Stimulated activated CD4-positive, alpha-beta T cell treated with anti-CD3 and anti-CD28 coated beads, TNF-alpha, amount 100 ng/mL, for 48 hours (primary cell): ENCODE data around the gene KCTD6.

Source experiments
- DNase-seq, 3 donors: peaks; one replicate each; pipeline ENCODE4 v3.0.0-alpha.2; 2020; ENCODE audit warnings: low read depth in 3 of 3

KCTD6 gene

DNA sequence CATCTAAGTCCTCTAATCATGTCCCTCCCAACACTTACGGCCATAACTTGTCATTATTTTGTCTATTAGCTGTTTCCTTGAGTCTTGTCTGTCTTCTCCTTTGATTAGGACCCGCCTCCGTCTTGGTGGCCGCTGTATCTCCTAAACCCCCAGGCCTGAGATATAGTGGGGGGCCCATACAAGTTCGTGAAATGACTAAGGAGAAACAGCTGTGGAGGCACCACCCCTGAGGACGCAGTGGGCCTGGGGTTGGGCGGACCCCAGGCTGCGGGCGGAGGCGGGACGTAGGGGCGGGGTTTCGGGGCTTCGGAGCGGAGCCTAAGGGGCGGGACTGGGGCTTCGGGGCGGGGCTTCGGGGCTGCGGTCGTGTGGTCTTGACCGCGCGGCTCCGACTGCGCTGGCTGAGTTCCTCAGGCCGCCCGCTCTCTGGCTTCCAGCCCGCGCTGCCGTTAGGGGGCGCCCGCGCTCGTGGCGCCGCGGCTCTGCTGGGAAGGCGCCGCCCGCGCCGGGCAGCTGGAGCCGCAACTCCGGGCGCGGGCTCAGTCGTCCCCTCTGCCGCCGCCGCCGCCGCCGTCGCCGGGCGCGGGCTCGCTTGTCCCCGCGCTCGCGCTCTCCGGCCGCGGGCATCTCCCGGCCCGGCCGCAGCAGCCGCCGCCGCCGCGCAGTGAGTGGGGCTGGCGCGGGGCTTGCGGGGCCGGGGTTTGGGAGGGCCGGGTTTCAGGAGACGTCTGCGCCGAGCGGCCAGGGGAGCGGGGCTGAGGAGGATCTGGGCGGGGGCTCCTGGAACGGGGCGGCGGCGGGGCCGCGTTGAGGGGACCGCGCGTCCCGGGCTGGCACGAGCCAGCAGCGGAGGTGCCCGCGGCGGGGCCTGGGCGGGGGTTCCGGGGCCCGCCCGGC is at the start of gene KCTD6:
TSS of gene KCTD6 (plus strand) at position 591 of the 897 bp plus-strand sequence. CDS start 6,660 bp downstream, outside the sequence.
- DNase-seq = peak; percentile 71 to 79 (median 78)

DNA sequence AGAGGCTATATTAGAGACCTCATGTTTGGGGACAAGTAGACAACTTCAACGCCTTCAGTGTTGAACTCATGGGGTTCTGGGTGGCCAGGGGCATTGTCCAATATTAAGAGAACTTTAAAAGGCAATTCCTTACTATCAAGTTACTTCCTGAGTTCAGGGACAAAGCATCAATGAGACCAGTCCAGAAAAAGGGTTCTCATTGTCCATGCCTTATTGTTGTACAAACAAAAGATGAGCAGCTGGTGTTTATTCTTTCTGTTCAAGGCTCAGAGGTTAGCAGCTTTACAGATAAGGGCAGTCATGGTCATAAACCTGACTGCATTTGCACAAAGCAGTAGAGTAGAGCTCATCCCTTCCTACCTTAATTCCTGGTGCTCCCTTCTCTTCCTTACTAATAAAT is 39.7 kb upstream of the KCTD6 start:
- no peak for DNase-seq

- DNase-seq = no peak
Measured at GRCh38 chr3:58459160-58459559, 32.7 kb upstream of the KCTD6 start.

DNA sequence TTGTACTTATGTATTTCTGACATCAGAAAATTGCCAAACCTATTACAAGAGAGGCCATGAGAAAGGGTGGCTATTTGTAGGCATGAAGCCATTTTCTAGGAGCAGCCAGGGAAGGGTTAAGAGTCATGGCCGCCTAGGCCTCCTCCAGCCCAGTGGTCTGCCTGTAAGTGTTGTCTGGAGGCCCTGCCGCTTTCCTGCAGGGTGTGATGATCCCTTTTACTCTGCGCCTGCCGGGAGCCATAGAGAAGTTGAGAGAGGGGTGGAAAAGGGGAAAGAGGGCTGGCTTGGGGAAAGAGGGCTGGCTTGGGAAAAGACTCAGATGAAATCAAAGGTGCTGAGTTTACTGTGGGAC is 29.1 kb upstream of the KCTD6 start:
- DNase-seq = no peak

GRCh38 chr3:58463181-58463941 is 28.5 kb upstream of the KCTD6 start:
- DNase-seq = peak; percentile 59 to 77 (median 71)

DNA sequence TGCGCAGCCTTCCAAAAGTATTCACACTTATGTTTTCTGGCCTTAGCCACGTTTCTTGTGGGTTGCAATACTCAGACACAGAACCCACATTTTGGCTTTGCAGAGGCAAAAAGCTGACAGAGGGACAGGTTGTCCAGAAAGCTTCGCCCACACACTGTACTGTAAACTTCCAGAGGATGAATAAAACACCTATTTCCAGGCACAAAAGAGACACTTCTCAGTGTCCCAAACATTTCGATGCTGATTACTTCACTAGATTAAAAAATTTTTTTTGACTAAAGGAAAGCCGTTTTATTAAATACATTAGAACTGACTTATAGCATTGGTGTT is 28.0 kb upstream of the KCTD6 start:
- no peak for DNase-seq

DNA sequence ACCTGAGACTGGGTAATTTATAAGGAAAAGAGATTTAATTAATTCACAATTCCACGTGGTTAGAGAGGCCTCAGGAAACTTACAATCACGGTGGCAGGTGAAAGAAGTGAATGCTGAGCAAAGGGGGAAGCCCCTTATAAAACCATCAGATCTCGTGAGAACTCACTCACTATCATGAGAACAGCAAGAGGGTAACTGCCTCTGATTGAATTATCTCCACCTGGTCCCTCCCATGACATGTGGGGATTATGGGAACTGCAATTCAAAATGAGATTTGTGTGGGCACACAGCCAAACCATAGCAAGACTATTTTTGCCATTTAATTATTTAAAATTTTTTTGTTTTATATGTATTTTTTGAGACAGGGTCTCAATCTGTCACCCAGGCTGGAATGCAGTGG is 27.0 kb upstream of the KCTD6 start:
- DNase-seq = no peak

- no peak for DNase-seq
Measured at GRCh38 chr3:58466899-58467563, 24.9 kb upstream of the KCTD6 start.

GRCh38 chr3:58469096-58469495 is 22.8 kb upstream of the KCTD6 start:
- DNase-seq = no peak

GRCh38 chr3:58470363-58471024 is 21.4 kb upstream of the KCTD6 start:
- DNase-seq = no peak

- peak; percentile 16 to 54 (median 33) for DNase-seq
Measured at GRCh38 chr3:58471025-58471887, 20.6 kb upstream of the KCTD6 start.

- DNase-seq = no peak
Measured at GRCh38 chr3:58473275-58473674, 18.6 kb upstream of the KCTD6 start.

- DNase-seq = no peak
Measured at GRCh38 chr3:58474348-58474911, 17.5 kb upstream of the KCTD6 start.

GRCh38 chr3:58474967-58475578 is 16.8 kb upstream of the KCTD6 start:
- no peak for DNase-seq

- no peak for DNase-seq
Measured at GRCh38 chr3:58478781-58479180, 13.1 kb upstream of the KCTD6 start.

DNA sequence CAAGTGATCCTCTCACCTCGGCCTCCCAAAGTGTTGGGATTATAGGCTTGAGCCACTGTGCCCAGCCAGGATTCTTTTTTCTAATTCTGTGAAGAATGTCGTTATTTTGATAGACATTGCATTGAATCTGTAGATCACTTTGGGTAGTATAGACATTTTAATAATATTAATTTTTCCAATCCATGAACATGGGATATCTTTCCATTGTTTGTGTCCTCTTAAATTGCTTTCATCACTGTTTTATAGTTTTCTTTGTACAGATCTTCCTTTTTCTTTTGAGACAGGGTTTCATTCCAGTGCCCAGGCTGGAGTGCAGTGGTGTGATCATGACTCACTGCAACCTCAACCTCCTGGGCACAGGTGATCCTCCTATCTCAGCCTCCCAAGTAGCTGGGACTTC is 11.6 kb upstream of the KCTD6 start:
- no peak for DNase-seq

DNA sequence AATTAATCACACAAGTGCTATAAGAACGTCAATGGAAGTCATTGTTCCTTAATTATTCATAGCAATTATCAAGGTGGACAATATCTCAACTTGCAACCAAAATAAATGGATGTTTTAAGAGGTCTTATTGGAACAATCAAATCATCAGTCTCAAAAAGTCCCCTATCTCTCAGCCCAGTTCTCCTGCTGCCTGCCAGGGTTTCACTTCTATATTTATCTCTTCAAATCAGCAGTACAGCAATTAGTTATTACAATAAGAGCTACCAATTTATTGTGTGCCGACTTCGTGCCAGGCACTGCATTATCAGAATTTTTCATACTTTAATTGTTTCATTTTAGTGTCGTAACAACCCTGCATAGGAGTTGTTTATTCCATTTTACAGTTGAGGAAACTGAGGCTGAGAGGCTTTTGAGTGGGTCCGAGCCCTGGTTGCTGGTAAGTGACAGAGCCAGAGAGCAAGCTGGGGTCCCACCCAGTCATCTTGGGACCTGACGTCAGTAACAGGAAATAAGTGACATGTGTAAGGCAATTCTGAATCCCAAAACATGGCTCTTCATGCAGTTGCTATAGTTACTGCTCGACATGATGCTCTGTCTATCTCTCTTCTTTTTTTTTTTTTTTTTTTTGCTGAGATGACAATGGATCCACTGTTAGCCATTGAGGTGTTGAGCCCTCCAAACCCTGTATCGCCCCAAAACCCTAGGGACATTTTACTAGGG is 8.8 kb upstream of the KCTD6 start:
- DNase-seq = no peak

GRCh38 chr3:58484045-58484721 is 7.7 kb upstream of the KCTD6 start:
- DNase-seq = no peak

GRCh38 chr3:58484722-58485069 is 7.2 kb upstream of the KCTD6 start:
- DNase-seq = no peak
